SU-DHL-6 (cell line): ENCODE results near the gene C6orf62.
A peak's percentile ranks its signal among the peaks of the same experiment; 100 is the strongest.
"Not testable (repeated sequence)": the region's sequence is repeated elsewhere in the genome, so short reads cannot be mapped to it uniquely, and the experiment has no call there.

Experiments
- H2AFZ ChIP-seq: fragments of 200-600 bp; sonication (generic); 2 replicates; pipeline ENCODE4 v1.6.1; 2014; ENCODE audit warnings: low read depth, mild to moderate bottlenecking, moderate library complexity, mixed read lengths, antibody characterized with exemption, low read length; ENCODE audit not compliant: severe bottlenecking
- H3F3A ChIP-seq: fragments of 200-600 bp; shearing (Covaris generic); 2 replicates; pipeline ENCODE4 v1.6.0; 2016; ENCODE audit warnings: antibody characterized with exemption, mild to moderate bottlenecking; ENCODE audit not compliant: insufficient read depth
- H3K27ac ChIP-seq: fragments of 200-600 bp; sonication (generic); 2 replicates; pipeline ENCODE4 v1.5.1; 2016; ENCODE audit warnings: low read depth, mild to moderate bottlenecking, low read length, moderate library complexity, mixed read lengths
- H3K27me3 ChIP-seq: fragments of 200-600 bp; sonication (generic), shearing (Covaris generic); 2 replicates; pipeline ENCODE4 v1.6.0; 2014; ENCODE audit warnings: mild to moderate bottlenecking, low read length
- H3K36me3 ChIP-seq: fragments of 200-600 bp; sonication (generic); 2 replicates; pipeline ENCODE4 v1.6.1; 2014; ENCODE audit warnings: mild to moderate bottlenecking, low read length, mixed read lengths
- H3K4me2 ChIP-seq: fragments of 300-600, 200-600 bp; shearing (Covaris generic), sonication (generic); 2 replicates; pipeline ENCODE4 v1.6.0; 2014; ENCODE audit warnings: low read length, low read depth, mild to moderate bottlenecking; ENCODE audit not compliant: poor library complexity, severe bottlenecking
- H3K4me3 ChIP-seq: fragments of 200-600 bp; sonication (generic); 2 replicates; pipeline ENCODE4 v1.5.1; 2014; ENCODE audit warnings: antibody characterized with exemption, low read length, mild to moderate bottlenecking, mixed read lengths; ENCODE audit not compliant: insufficient read depth, poor library complexity, severe bottlenecking
- H3K79me2 ChIP-seq: fragments of 200-600 bp; sonication (generic); 2 replicates; pipeline ENCODE4 v1.6.1; 2014; ENCODE audit warnings: mild to moderate bottlenecking, low read length, moderate library complexity; ENCODE audit not compliant: insufficient read depth
- H3K9ac ChIP-seq: fragments of 200-600 bp; sonication (generic); 2 replicates; pipeline ENCODE4 v1.7.0; 2014; ENCODE audit warnings: mild to moderate bottlenecking, low read length
- H3K9me2 ChIP-seq: fragments of 200-600 bp; sonication (generic); replicated peaks from 2 replicates; pipeline ENCODE4 v1.6.1; 2014; ENCODE audit warnings: low read length; ENCODE audit not compliant: insufficient read depth
- H3K9me3 ChIP-seq: fragments of 200-600 bp; sonication (generic); 2 replicates; pipeline ENCODE4 v1.6.1; 2014; ENCODE audit warnings: low read length, mixed read lengths; ENCODE audit not compliant: insufficient read depth
- H4K20me1 ChIP-seq: fragments of 200-600 bp; sonication (generic); 2 replicates; pipeline ENCODE4 v1.6.1; 2014; ENCODE audit warnings: low read depth, mild to moderate bottlenecking, antibody characterized with exemption, low read length, moderate library complexity, mixed read lengths
- EZH2phosphoT487 ChIP-seq: fragments of 200-600 bp; sonication (generic), shearing (Covaris generic); conservative IDR thresholded peaks from 2 replicates; pipeline ENCODE4 v1.6.1; 2018; ENCODE audit warnings: mild to moderate bottlenecking, antibody characterized with exemption, low read length, moderate library complexity, mixed read lengths
- TF ChIP-seq, protein P1 (sequence below): fragments of 200-600 bp; sonication (generic); IDR thresholded peaks from one replicate; pipeline ENCODE4 v1.5.1; 2017; ENCODE audit warnings: antibody characterized with exemption, mild to moderate bottlenecking, low read length, moderate library complexity; ENCODE audit not compliant: insufficient read depth, poor library complexity, severe bottlenecking

C6orf62 gene

DNA sequence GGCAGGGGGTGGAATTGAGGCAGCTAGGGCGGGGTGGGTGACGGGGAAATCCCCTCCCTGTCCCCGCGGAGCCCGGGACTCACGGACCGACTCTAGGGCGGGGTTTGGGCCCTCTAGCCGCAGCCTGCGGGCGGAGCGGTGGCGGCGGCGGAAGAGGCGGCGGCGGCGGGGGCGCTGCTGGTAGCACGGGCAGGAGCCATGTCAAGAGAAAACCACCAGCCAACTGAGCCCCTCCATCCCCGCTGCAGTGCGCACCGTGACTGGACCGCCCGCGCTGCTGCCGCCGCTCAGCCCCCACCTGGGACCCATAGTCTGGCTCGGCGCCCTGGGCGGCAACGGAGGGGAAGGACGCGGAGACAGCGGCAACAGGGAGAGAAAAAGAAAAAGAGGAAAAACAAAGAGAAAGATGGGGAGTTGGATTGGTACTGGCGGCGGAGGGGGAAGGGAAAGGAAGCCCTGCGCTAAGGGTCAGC, 1.2 kb upstream of the C6orf62 start:
- Histone ChIP-seq H3K27ac (peak overlapping the region; percentile 90), H3K4me2 (peak overlapping the region; percentile 95), H3K9ac (peak overlapping the region; percentile 93), H2AFZ (no peak overlapping the region), H4K20me1 (peaks cover 37% of the 10 kb centered on the region), H3K36me3 (peaks cover 37% of the 10 kb centered on the region), H3K4me3 (peak overlapping the region; percentile 92), H3K79me2 (peaks cover 53% of the 10 kb centered on the region), H3K9me3 (no peaks in the 10 kb centered on the region), H3K9me2 (no peaks in the 10 kb centered on the region), H3K27me3 (no peaks in the 10 kb centered on the region), H3F3A (peaks cover 30% of the 10 kb centered on the region)
- no peak for TF ChIP-seq EZH2phosphoT487
- TF ChIP-seq, protein P1, sequence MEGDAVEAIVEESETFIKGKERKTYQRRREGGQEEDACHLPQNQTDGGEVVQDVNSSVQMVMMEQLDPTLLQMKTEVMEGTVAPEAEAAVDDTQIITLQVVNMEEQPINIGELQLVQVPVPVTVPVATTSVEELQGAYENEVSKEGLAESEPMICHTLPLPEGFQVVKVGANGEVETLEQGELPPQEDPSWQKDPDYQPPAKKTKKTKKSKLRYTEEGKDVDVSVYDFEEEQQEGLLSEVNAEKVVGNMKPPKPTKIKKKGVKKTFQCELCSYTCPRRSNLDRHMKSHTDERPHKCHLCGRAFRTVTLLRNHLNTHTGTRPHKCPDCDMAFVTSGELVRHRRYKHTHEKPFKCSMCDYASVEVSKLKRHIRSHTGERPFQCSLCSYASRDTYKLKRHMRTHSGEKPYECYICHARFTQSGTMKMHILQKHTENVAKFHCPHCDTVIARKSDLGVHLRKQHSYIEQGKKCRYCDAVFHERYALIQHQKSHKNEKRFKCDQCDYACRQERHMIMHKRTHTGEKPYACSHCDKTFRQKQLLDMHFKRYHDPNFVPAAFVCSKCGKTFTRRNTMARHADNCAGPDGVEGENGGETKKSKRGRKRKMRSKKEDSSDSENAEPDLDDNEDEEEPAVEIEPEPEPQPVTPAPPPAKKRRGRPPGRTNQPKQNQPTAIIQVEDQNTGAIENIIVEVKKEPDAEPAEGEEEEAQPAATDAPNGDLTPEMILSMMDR = no peak

DNA sequence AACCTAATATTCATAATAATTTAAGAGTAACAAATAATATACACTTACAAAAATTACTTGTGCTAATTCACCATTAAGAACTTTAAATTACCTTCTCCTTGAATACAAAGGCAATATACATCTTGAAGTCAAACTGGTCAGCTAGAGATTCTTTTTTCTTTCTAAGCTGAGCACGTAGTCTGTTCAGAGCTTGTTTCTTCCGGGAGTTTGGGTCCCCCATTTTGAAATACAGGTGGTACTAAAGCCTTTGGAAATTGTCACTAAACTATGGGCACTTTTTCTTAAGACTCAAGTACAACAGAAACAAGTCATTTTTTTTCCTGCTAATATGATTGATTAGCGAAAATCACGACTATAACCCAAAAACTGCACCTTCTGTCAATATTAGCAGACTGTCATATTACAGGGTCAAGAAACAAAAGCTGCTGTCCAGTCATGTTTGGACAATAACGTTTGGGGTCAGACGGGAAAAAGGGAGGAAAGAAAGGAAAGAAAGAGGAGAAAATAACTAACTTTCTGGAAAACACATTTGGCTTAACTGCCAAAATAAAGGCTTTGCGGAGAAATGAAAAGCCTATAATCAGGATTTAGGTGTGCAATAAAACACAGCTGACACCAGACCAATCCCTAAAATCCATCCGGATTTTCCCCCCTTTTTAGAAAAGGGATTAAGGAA, 367 bp downstream of the C6orf62 start:
- H3K36me3 ChIP-seq = peaks cover 53% of the 10 kb centered on the region
- TF ChIP-seq EZH2phosphoT487 = no peak
- TF ChIP-seq, protein P1 = no peak
- no peaks in the 10 kb centered on the region for H3K9me2 ChIP-seq
- peak overlapping the region; percentile 92 for H3K4me3 ChIP-seq
- H3K4me2 ChIP-seq = peak overlapping the region; percentile 95
- peak overlapping the region; percentile 90 for H3K27ac ChIP-seq
- H2AFZ ChIP-seq = no peak overlapping the region
- no peaks in the 10 kb centered on the region for H3K27me3 ChIP-seq
- H4K20me1 ChIP-seq = peaks cover 51% of the 10 kb centered on the region
- H3K79me2 ChIP-seq = peaks cover 69% of the 10 kb centered on the region
- no peaks in the 10 kb centered on the region for H3K9me3 ChIP-seq
- H3F3A ChIP-seq = peaks cover 44% of the 10 kb centered on the region
- H3K9ac ChIP-seq = peak overlapping the region; percentile 93

DNA sequence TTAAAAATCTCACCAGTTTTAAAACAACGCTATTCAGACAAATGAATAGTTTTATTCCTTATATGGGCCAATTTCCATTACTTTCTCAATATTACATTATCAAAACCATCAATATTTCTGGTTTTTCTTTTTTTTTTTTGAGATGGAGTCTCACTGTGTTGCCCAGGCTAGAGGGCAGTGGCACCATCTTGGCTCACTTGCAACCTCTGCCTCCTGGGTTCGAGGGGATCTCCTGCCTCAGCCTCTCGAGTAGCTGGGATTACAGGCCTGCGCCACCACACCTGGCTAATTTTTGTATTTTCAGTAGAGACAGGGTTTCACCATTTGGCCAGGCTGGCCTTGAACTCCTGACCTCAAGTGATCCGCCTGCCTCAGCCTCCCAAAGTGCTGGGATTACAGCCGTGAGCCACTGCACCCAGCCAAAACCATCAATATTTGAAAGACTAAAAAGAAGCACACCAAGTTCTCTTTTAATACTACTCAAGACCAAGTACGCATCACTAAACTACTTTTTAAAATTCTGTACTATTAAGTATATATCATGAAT, 2.3 kb downstream of the C6orf62 start:
- H4K20me1 ChIP-seq = peaks cover 69% of the 10 kb centered on the region
- peaks cover 88% of the 10 kb centered on the region for H3K79me2 ChIP-seq
- peak overlapping the region; percentile 95 for H3K4me2 ChIP-seq
- H3K27me3 ChIP-seq, H3K9me2 ChIP-seq, H3K9ac ChIP-seq, H3K9me3 ChIP-seq, H3K4me3 ChIP-seq, H3K27ac ChIP-seq, H2AFZ ChIP-seq: not testable (repeated sequence)
- peaks cover 51% of the 10 kb centered on the region for H3F3A ChIP-seq
- peaks cover 71% of the 10 kb centered on the region for H3K36me3 ChIP-seq
